Stimulated activated effector memory CD8-positive, alpha-beta T cell treated with anti-CD3 and anti-CD28 coated beads, Interleukin-12 subunit alpha, Interleukin-12 subunit beta, amount 100 ng/mL, for 72 hours (primary cell): ENCODE measurements around the gene ACTL10.
A peak's percentile ranks its signal among the peaks of the same experiment; 100 is the strongest.

Experiments
- ATAC-seq: fragments of 150-1000 bp; cut with Tn5 transposase; 2 replicates; pipeline ENCODE4 v1.10.0; 2021
- DNase-seq, 2 donors: peaks; one replicate each; pipeline ENCODE4 v3.0.0; 2021 to 2022; ENCODE audit warnings: low spot score in 2 of 2
- H3K27ac Mint-ChIP-seq: one replicate; pipeline ENCODE4 v1.8.0; 2022; ENCODE audit warnings: mild to moderate bottlenecking, mixed read lengths
- H3K36me3 Mint-ChIP-seq: one replicate; pipeline ENCODE4 v1.8.0; 2022; ENCODE audit warnings: mild to moderate bottlenecking, mixed read lengths
- H3K4me1 Mint-ChIP-seq: one replicate; pipeline ENCODE4 v1.8.0; 2022; ENCODE audit warnings: mixed read lengths
- H3K4me3 Mint-ChIP-seq: one replicate; pipeline ENCODE4 v1.8.0; 2022; ENCODE audit warnings: mild to moderate bottlenecking, mixed read lengths
- H3K9me3 Mint-ChIP-seq: one replicate; pipeline ENCODE4 v1.8.0; 2022; ENCODE audit warnings: mixed read lengths

Gene ACTL10

DNA sequence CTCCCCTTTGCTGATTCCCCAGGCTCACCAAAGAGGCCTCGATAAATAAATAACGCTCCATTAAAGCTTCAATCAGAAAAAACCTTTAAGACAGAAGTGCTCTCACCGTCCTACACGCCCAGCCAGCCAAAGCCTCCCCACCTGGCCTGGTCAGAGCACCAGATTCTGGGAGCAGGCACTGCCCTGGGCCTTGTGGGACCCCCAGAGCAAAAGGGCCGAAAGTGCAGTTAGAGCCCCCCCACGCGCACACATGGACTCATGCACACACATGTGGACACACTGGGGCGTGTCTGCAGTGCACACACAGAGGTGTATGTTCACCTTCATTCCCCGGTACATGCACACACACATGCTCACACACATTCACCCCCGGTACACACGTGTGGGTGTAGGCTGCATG, 9.4 kb downstream of the ACTL10 start:
- no peaks in the 10 kb centered on the region for H3K9me3 Mint-ChIP-seq
- no peak overlapping the region for H3K4me3 Mint-ChIP-seq
- ATAC-seq (no peak), DNase-seq (no peak)
- H3K27ac Mint-ChIP-seq: no peak overlapping the region
- H3K36me3 Mint-ChIP-seq: peaks cover 66% of the 10 kb centered on the region
- H3K4me1 Mint-ChIP-seq: peaks cover 59% of the 10 kb centered on the region

DNA sequence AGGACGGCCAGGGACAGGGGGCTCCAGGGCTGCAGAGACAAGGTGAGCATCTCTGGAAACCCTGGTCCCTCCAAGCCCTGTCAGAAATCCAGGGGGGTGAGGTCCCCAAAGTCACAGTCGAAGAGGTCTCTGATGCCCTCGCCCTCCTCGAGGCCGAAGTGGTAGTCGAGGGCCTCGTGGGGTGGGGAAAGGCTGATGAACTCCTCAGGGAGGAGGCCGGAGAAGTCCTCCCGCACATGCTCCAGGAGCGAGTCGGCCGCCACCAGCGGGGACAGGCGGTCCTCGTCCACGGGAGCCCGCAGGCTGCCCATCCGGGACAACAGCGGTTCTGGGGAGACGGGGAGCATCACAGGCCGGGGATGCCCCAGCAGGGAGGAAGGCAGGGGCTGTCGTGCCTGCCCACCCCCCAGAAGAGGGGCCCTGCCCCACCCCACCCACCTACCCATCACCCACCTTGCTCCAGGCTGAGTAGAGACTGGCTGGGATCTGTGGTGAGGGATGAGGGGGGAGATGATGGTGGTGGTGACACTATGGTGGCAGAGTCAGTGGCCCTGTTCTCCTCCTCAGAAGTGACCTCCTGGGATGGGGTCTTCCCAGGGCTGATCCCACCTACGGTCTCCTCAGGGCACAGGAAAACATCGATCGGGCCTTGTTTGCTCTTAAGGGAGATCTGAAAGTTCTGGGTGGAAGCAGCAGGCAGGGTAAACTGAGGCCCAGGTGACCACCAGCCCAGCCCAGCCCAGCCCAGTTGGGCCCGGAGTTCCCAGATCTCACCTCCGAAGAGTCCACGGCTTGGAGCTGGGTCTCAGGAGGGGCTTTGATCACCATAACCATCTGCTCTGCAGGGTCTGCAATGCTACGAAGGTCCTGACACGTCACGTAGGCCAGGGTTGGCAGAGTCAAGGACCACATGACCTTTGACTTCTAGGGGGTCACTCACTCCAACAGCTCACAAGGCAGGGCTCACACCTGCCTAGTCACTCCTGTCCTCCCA, 10.2 kb downstream of the ACTL10 start:
- Mint-ChIP-seq H3K4me3 (no peak overlapping the region), H3K4me1 (peaks cover 67% of the 10 kb centered on the region), H3K27ac (no peak overlapping the region), H3K9me3 (no peaks in the 10 kb centered on the region), H3K36me3 (peaks cover 62% of the 10 kb centered on the region)
- DNase-seq: no peak
- ATAC-seq: no peak

DNA sequence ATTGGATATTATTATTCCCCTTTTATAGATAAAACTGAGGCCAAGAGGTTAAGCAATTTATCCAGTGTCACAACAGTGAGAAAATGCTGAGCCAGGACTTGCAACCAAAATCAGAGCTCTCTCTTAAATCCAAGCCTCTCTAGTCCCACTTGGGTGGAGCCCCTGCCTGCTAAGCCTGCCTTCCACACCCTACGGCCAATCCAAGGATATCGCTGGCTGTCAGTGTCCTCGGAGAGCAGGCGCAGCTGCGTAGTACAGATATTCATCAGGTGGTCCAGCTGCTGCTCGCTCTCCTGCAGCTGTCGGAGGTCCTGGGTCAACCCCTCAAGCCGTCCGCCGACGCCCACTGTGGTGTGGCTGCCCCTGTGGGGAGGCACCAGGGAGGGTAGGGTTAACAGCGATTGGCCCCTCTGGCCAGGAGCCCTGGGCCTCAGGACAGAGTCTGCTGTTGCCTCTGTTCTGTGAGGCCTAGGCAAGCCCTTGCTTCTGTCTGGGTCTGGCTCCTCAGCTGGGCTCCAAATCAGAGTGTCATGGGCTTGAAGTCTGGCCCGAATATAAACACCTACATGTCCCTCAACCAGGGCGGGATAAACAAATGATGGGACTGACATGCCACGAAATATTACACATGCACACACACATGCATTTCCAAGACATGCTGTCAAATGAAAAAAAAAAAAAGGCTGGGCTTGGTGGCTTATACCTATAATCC, 11.4 kb downstream of the ACTL10 start:
- Mint-ChIP-seq H3K36me3 (peaks cover 73% of the 10 kb centered on the region), H3K4me1 (peaks cover 68% of the 10 kb centered on the region), H3K27ac (peak overlapping the region; percentile 83), H3K4me3 (no peak overlapping the region), H3K9me3 (no peaks in the 10 kb centered on the region)
- DNase-seq: no peak
- ATAC-seq: no peak

DNA sequence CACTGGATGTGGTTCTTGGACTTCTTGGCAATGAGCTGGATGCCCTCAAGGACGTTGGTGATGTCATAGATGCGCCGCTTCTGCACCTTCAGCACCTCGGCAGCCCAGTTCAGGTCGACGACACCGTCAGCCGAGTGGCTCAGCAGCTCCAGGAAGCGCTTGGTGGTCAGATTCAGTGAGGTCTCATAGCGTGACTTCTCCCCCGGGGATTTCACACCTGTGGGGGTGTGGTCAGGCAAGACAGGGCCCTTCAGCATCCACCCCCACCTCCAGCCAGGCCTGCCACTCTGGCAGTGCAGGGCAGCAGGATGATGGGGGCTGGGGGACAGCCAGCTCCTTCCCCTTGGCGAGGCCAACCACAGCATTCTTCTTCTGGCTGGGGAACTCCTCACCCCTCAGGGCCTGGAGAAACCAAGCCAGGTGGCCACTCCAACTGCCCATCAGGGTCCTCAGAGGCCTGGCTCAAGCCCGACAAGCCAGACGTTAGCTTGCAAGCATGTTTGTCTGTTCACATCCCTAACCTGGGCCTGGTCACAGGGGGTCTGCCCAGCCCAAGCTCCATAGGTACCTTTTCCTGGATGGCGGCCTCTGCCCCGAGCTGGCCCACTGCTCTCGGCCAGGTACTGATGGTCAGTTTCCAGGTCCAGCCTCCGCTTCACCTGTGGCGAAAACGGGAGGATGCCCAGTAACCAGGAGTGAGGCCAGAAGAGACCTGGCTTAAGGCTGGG, 13.2 kb downstream of the ACTL10 start:
- peak overlapping the region; percentile 68 for H3K27ac Mint-ChIP-seq
- H3K9me3 Mint-ChIP-seq: no peaks in the 10 kb centered on the region
- peak overlapping the region; percentile 15 for H3K4me3 Mint-ChIP-seq
- DNase-seq (peak in 1 of 2 donors; percentile 77), ATAC-seq (peak; percentile 78)
- peaks cover 59% of the 10 kb centered on the region for H3K4me1 Mint-ChIP-seq
- peaks cover 85% of the 10 kb centered on the region for H3K36me3 Mint-ChIP-seq

DNA sequence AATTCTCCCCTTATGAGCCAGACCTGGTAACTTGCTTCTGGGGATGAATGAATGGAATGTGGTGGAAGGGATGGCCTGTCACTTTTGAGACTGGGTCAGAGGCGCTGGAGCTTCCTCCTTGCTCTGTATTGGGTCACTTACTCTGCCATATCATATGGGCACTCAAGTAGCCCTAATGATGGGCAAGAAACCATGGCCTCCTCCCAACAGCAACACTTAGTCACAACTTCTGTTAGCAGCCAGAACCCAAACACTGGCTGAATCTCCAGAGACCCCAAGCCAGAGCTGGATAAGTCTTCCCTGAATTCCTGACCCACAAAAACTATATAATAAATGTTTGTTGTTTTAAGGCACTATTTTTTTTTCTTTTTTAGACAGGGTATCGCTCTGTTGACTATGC, 13.9 kb downstream of the ACTL10 start:
- H3K9me3 Mint-ChIP-seq: no peaks in the 10 kb centered on the region
- H3K4me1 Mint-ChIP-seq: peaks cover 60% of the 10 kb centered on the region
- DNase-seq: no peak
- ATAC-seq: no peak
- H3K4me3 Mint-ChIP-seq: peak overlapping the region; percentile 15
- peaks cover 88% of the 10 kb centered on the region for H3K36me3 Mint-ChIP-seq
- H3K27ac Mint-ChIP-seq: peak overlapping the region; percentile 68

DNA sequence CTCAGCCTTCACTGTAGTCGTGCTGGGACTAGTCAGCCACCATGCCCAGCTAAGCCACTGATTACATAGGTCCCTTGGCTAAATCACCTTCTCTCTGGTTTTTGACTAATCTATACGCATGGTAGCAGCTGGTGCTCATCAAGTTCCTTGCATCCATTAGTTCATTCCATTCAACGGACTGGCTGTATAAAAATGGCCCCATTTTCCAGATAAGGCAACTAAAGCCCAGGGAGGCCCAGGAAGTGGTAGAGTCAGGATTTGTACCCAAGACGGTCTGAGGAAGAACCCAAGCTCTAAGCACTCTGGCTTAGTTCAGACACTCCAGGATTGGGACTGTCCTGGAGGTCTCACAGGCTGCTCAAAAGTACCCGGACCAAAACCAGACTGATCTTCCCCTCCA, 14.5 kb downstream of the ACTL10 start:
- DNase-seq (no peak), ATAC-seq (no peak)
- peak overlapping the region; percentile 68 for H3K27ac Mint-ChIP-seq
- peaks cover 55% of the 10 kb centered on the region for H3K4me1 Mint-ChIP-seq
- H3K4me3 Mint-ChIP-seq: peak overlapping the region; percentile 43
- H3K9me3 Mint-ChIP-seq: no peaks in the 10 kb centered on the region
- H3K36me3 Mint-ChIP-seq: peaks cover 83% of the 10 kb centered on the region

DNA sequence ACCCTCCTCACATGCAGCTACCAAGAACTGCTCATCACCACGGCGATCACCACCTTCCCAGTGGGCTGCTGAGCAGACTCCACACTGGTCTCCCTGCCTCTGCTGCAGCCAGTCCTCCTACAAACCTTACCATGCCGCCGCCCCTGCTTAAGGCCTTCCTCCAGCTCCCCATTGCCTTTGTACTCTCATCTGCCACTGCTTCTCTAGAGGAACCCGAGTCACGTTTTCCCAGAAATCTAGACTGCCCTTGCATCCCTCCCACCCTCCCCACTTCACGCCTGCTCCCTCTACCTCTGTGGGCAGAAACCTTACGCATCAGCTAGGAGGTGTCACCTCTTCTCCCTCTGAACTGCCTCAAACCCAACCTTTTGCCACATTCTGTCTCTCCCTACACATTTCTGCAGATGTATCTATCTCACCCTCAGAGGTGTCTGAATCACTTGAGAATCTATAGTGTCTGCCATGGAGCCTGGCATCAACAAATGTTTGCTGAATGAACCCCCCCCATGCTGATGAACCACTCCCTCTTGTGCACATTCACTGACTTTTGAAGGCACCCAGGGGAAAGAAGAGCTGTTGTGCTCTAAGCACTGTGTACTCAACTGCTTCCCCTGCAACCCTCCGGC, 15.1 kb downstream of the ACTL10 start:
- H3K4me3 Mint-ChIP-seq: peak overlapping the region; percentile 43
- no peaks in the 10 kb centered on the region for H3K9me3 Mint-ChIP-seq
- ATAC-seq (peak; percentile 31), DNase-seq (no peak)
- H3K36me3 Mint-ChIP-seq: peaks cover 81% of the 10 kb centered on the region
- H3K4me1 Mint-ChIP-seq: peaks cover 61% of the 10 kb centered on the region
- H3K27ac Mint-ChIP-seq: peak overlapping the region; percentile 68

DNA sequence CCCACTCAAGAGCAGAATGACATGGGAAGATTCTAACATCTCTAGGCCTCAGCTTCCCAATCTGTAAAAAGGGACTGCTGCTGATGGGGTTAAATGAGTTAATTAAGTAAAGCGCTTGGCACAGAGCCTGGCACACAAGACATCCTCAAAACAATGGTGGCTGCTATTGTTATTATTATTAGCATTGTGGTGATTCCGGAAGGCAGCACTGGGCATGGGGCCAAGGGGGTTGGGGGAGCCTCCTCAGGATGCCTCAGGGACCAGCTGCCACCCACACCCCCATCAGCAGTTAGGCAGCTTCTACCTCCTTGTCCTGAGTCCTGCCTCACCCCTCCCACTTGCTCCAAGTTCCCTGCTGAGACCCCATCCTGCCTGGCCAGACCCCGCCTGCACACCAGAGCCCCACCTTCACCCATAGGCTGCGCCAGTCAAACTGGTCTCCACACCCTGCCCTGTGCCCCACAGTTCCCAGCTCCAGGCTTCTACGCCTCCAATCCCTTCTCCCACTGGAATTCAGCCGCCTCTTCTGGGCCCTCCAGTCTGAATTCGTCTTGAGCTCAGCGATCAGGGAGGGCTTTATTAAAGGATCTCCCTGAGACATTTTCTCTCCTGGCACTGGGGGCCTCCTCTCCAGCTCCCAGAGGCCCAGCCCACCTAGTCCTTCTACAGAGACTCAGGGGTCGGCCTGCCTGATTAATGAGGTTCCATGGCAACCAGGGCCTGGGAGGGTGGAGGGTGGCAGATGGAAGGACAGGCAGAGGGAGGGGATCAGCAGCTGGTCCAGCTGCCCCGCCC, 18.0 kb downstream of the ACTL10 start:
- DNase-seq: peak in 1 of 2 donors; percentile 50
- H3K9me3 Mint-ChIP-seq: no peaks in the 10 kb centered on the region
- H3K36me3 Mint-ChIP-seq: peaks cover 56% of the 10 kb centered on the region
- H3K27ac Mint-ChIP-seq: peak overlapping the region; percentile 89
- H3K4me1 Mint-ChIP-seq: peaks cover 76% of the 10 kb centered on the region
- peak overlapping the region; percentile 84 for H3K4me3 Mint-ChIP-seq
- no peak for ATAC-seq

DNA sequence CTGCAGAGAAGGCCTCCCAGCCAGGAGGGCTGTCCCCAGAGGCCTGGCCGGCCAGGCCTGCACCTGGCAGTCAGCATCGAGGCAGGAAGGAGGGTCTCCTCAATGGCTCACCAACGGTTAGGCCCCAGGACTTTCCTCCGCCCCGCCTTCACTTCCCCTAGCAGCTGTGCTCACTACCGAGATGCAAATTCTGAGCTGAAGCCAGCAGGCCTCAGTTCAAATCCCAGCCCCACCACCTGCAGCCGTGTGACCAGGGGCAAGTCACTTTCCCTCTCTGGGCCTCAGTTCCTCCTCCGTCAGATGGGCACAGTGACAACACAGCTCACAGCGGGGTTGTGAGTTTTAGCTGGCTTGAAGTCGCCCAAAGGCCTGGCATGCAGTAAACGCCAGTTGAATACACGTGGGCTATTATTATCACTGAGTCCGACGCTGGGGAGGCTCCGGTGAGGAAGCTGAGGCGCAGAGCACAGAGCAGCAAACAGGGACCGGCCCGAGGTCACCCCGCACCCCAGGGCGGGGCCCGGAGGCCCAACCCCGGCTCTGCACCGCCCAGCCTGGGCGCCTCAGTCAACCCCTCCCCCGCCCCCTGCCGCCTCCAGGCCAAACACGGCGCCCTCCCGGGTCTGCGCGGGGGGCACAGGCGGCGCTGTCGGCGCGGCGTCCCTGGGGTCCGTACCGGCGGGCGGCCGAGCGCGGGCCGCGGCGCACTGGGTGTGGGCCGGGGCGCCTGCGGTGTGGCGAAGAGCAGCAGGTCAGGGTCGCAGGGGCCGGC, 18.8 kb downstream of the ACTL10 start:
- H3K27ac Mint-ChIP-seq: peak overlapping the region; percentile 89
- peak in 1 of 2 donors; percentile 77 for DNase-seq
- H3K4me3 Mint-ChIP-seq: peak overlapping the region; percentile 84
- H3K4me1 Mint-ChIP-seq: peaks cover 74% of the 10 kb centered on the region
- no peaks in the 10 kb centered on the region for H3K9me3 Mint-ChIP-seq
- peak; percentile 65 for ATAC-seq
- H3K36me3 Mint-ChIP-seq: peaks cover 48% of the 10 kb centered on the region

DNA sequence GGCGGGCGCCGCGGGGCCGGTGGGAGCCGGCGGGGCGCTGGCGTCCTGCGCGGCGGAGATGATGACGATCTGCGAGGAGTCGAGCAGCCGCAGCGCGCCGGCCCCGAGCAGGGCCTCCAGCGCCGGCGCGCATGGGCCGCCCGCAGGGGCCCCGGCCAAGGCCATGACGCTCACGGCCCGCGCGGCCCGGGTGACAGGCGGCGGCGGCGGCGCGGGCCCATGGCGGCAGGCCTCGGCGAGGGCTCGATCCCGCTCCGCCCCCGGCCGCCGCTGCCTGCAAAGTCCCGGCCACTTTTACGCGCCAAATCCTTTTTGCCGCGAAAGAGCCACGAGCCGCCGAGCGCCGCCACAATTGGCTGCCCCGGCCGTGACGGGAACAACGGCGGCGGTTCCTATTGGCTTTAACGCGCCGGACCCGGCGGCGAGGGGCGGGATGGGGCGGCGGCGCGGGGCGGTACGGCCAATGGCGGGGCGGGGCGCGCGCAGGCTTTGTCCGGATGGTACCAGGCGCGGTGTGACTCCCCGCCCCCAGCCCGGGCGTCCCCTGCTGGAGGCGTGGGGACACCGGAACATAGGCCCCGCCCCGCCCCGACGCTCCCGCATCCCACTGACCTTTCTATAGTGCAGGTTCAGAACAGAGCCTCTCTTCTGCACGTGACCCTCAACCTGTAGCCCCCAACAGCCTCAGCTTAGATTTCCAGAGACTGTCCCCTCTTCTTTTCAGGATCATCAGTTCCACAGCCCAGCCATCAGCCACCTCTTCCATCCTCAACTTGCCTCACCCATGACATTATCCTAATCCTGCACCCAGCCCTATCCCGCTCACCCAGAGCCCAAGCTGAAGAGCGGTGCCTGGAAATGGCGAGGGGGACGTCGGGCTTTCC, 19.6 kb downstream of the ACTL10 start, which contains the start of gene E2F1:
Gene E2F1 (minus strand): TSS at position 286 of the 884 bp plus-strand sequence. CDS start 121 bp downstream, at position 165.
- Mint-ChIP-seq H3K36me3 (peaks cover 43% of the 10 kb centered on the region), H3K9me3 (no peaks in the 10 kb centered on the region), H3K4me1 (peaks cover 65% of the 10 kb centered on the region), H3K27ac (peak within 1 kb of the TSS; percentile 89), H3K4me3 (peak within 1 kb of the TSS; percentile 84)
- ATAC-seq: peak; percentile 92
- peak; percentile 95 to 96 for DNase-seq

DNA sequence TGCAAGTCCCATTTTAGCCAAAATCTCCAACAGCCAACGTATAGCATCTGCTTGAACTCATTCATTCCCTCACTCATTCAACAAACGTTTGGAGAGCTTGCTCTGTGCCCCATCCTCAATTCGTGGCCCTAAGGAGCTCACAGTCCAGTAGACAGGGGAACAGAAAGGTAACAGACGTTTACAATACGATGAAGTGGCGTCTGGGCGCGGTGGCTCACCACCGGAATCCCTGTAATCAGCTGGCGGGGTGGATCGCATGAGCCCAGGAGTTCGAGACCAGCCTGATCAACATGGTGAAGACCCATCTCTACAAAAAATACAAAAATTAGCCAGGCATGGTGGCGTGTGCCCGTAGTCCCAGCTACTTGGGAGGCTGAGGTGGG, 20.2 kb downstream of the ACTL10 start:
- Mint-ChIP-seq H3K27ac (peak overlapping the region; percentile 59), H3K4me3 (peak overlapping the region; percentile 84), H3K36me3 (peaks cover 43% of the 10 kb centered on the region), H3K4me1 (peaks cover 59% of the 10 kb centered on the region), H3K9me3 (no peaks in the 10 kb centered on the region)
- DNase-seq (no peak), ATAC-seq (no peak)

DNA sequence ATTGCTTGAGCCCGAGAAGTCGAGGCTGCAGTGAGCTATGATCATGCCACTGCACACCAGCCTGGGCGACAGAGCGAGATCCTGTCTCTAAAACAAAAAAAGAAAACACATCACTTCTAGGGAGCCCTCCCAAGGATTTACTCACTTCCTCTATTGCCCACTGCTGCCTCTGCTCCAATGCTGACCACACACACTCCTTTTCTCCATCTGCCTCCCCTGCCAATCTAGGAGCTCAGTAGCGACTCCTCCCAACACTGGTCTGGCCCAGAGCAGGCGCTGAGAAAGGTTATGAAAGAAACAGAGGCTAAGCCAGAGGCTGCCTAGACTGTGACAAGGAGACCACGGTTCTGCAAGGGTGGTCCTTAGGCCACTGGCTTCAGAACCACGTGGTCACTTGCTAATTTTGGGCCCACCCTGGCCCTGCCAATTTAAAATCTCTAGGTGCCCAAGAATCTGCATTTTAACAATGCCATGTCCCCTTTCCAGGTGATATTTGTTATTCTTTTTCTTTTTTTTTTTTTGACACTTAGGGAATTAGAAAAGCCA, 20.7 kb downstream of the ACTL10 start:
- peaks cover 54% of the 10 kb centered on the region for H3K4me1 Mint-ChIP-seq
- no peak for DNase-seq
- H3K4me3 Mint-ChIP-seq: peak overlapping the region; percentile 84
- H3K36me3 Mint-ChIP-seq: peaks cover 40% of the 10 kb centered on the region
- H3K27ac Mint-ChIP-seq: peak overlapping the region; percentile 59
- no peak for ATAC-seq
- H3K9me3 Mint-ChIP-seq: no peaks in the 10 kb centered on the region
